Heart right ventricle (tissue), 16 donors: ENCODE measurements around the gene KCTD5. TPM values are rescaled to one million over a fixed set of nuclear protein-coding genes. Genes with fewer than 3 reads are reported as not detected.

Experiments
- ATAC-seq, 8 donors: fragments of 200-7000 bp; cut with Tn5 transposase; one replicate each; pipeline ENCODE4 v1.9.1; 2020; ENCODE audit warnings: mild to moderate bottlenecking in 8 of 8, moderate library complexity in 8 of 8, moderate number of reproducible peaks in 1 of 8
- DNase-seq, 2 donors: peaks; one replicate each; pipeline ENCODE4 v3.0.0-alpha.2; 2020
- H3K27ac ChIP-seq, 10 donors: fragments of 200-600 bp; sonication (generic) in 2 of 10; one replicate each; pipeline versions ENCODE4 v1.5.0 to v1.8.0; 2020 to 2022; ENCODE audit warnings: mild to moderate bottlenecking in 3 of 10
- H3K27me3 ChIP-seq, 7 donors: fragments of 200-600 bp; one replicate each; pipeline ENCODE4 v1.8.0; 2021 to 2022; ENCODE audit warnings: mild to moderate bottlenecking in 2 of 7
- H3K36me3 ChIP-seq, 9 donors: fragments of 200-600 bp; sonication (generic) in 1 of 9; one replicate each; pipeline versions ENCODE4 v1.5.0 to v1.8.0; 2020 to 2022; ENCODE audit warnings: mild to moderate bottlenecking in 2 of 9
- H3K4me1 ChIP-seq, 9 donors: fragments of 200-600 bp; sonication (generic) in 1 of 9; one replicate each; pipeline versions ENCODE4 v1.5.0 to v1.8.0; 2020 to 2022; ENCODE audit warnings: mild to moderate bottlenecking in 4 of 9
- H3K4me3 ChIP-seq, 10 donors: fragments of 200-600 bp; sonication (generic) in 2 of 10; one replicate each; pipeline versions ENCODE4 v1.5.0 to v1.8.0; 2020 to 2022; ENCODE audit warnings: mild to moderate bottlenecking in 7 of 10, moderate library complexity in 2 of 10
- H3K9me3 ChIP-seq, 11 donors: fragments of 200-600 bp in 10 of 11; sonication (generic) in 2 of 11; one replicate each; pipeline versions ENCODE4 v1.5.0 to v1.8.0; 2013 to 2022; ENCODE audit warnings: mild to moderate bottlenecking in 2 of 11, control low read depth in 1 of 11, moderate library complexity in 1 of 11
- CTCF ChIP-seq, 9 donors: fragments of 200-600 bp; sonication (generic) in 2 of 9; IDR thresholded peaks; one replicate each; pipeline versions ENCODE4 v1.5.0 to v1.8.0; 2021 to 2022; ENCODE audit warnings: antibody characterized with exemption in 9 of 9, mild to moderate bottlenecking in 5 of 9, moderate library complexity in 1 of 9
- WGBS, 2 donors: extraction: QIAGEN DNeasy Blood & Tissue Kit; methylation state at CpG; one replicate each; pipeline ENCODE4 v1.1.7; 2013; ENCODE audit warnings: inconsistent platforms in 1 of 2; 5-methylcytosine and 5-hydroxymethylcytosine counted together
- intact Hi-C, 10 donors: fragments of 100-400 bp; cut with DNase I; formaldehyde crosslinking; loops; one replicate each; pipeline versions ENCODE4 v1.11.1 to v1.14.2; 2022
- polyA plus RNA-seq, 2 donors: library from polyadenylated mRNA; stranded (reverse); fragments of 200-250 nt; gene quantifications; one replicate each; pipeline ENCODE4 v1.2.3, GENCODE V29; 2013
- total RNA-seq, 10 donors: library from RNA; stranded (reverse); fragmentation: NEBNext Ultra II Directional in 3 of 10; extraction: Animal tissue kit (Norgen Biotek cat#: 25700) in 3 of 10; gene quantifications; one replicate each; pipeline versions ENCODE4 v1.2.1 to v1.2.4, GENCODE V29; 2021 to 2023
- donor health status: Arrhythmogenic right ventricular cardiomyopathy.
- donor health status: ischemic (EF 13 %, LVEDD 7.1; RV severe dilation, severe dysfunction).
- donor health status: healthy with polysubstance abuse.
- donor health status: DM: no; HTN: yes; CAD: no.
- donor health status: DM: no; HTN: no; CAD: no.
- donor health status: ischemic (EF 25% LVEDD 6.9; RV normal size, moderate dysfunction).
- donor health status: ischemic (EF 25% LVEDD 5.7; RV mildly dilated, moderate dysfunction).
- donor health status: healthy.
- donor health status: DM: yes; HTN: yes; CAD: no.
- donor health status: Ischemic cardiomyopathy.
- donor health status: ischemic (EF 35%, LVEDD 5.7; RV mildly dilated, moderate dysfunction).
- donor health status: nonischemic (EF 11% LVEDD 7.7; RV severe dilation, severe dysfunction).
- donor health status: DM: yes; HTN: yes; CAD: no.
- donor health status: PGD.
- donor health status: ischemic (EF 29% LVEDD 5.4; RV normal size, mild dysfunction).
- donor health status: nonischemic (EF 23%, LVEDD 6.1; RV moderate dilation, normal function).

Gene KCTD5
- total and polyA plus RNA-seq, 12 donors, result 8.5 to 22.4 (median 11.6) TPM

DNA sequence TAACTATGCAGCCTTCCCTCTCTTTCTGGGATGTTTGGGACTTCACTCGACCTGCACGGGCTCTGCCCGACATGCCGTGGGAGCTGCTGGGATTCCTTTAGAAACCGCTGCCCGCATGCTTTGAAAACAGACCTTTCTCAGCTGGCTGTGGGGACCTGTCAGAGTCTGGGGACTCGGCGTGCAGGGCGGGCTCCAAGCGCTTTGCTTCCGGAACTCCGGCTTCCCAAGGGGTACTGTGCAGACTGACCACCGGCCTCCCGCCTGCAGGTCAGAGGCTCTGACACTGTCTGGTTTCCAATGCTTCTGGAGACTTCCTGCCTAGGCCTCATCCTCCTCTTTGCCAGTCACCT lies 25.9 kb downstream of the KCTD5 start:
- intact Hi-C loops, result no loop called here
- ATAC-seq (no peak), DNase-seq (no peak)
- Histone ChIP-seq H3K4me1 (peaks cover 0 to 17% (median 11%) of the 10 kb centered on the region in 9 donors), H3K9me3 (no peaks in the 10 kb centered on the region), H3K4me3 (no peak overlapping the region), H3K27me3 (no peaks in the 10 kb centered on the region), H3K36me3 (peaks cover 0 to 69% (median 16%) of the 10 kb centered on the region in 9 donors), H3K27ac (no peak overlapping the region)
- WGBS, 2 donors, result 91 to 93% methylated on average over 14 of the region's 14 CpGs
- TF ChIP-seq CTCF (IDR thresholded peaks at IDR 0.05), result no peak

DNA sequence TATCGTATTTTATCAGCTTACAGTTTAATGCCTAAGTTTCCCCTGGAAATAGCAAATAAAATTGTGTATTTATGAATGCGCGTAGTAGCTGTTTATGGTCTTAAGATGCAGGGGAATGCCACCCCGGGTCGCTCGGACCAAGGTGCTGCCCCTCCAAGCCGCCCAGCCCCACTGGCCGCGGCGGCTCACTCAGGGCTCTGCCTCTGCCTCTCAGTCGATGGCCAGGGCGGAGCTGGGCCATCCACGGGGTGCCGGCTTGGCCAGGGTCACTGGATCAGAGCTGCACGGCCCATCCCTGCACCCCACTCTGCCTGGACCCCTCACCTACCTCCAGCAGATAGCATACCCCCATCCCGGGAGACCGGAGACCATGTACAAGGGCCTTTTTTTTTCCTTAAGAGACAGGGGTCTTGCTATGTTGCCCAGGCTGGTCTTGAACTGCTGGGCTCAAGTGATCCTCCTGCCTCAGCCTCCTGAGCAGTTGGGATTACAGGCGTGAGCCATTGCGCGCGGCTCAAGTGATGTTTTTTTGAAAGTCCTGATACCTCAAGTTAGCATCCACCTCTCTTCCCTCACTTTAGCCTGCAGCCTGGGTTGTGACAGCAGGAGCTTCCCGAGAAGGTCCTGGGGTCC lies 26.7 kb downstream of the KCTD5 start:
- H3K27ac ChIP-seq, result no peak overlapping the region
- ATAC-seq, result no peak
- DNase-seq, result no peak
- H3K4me1 ChIP-seq, result peaks cover 0 to 11% (median 5%) of the 10 kb centered on the region in 9 donors
- 96% methylated on average over 22 of the region's 22 CpGs for WGBS, 2 donors
- H3K36me3 ChIP-seq, result peaks cover 0 to 61% (median 16%) of the 10 kb centered on the region in 9 donors
- no peaks in the 10 kb centered on the region for H3K27me3 ChIP-seq
- intact Hi-C loops, result no loop called here
- TF ChIP-seq CTCF (IDR thresholded peaks at IDR 0.05), result no peak
- no peaks in the 10 kb centered on the region for H3K9me3 ChIP-seq
- H3K4me3 ChIP-seq, result no peak overlapping the region

- ATAC-seq (no peak), DNase-seq (no peak)
- TF ChIP-seq CTCF (IDR thresholded peaks at IDR 0.05), result no peak
- H3K4me1 ChIP-seq, result peaks cover 0 to 6% (median under 1%) of the 10 kb centered on the region in 9 donors
- peaks cover 0 to 56% (median 15%) of the 10 kb centered on the region in 9 donors for H3K36me3 ChIP-seq
- intact Hi-C loops, result no loop called here
- H3K9me3 ChIP-seq, result no peaks in the 10 kb centered on the region
- H3K4me3 ChIP-seq, result no peak overlapping the region
- no peak overlapping the region for H3K27ac ChIP-seq
- WGBS, 2 donors, result 93 to 95% methylated on average over 10 of the region's 10 CpGs
- no peaks in the 10 kb centered on the region for H3K27me3 ChIP-seq
Measured at GRCh38 chr16:2709588-2709984, 27.3 kb downstream of the KCTD5 start.

DNA sequence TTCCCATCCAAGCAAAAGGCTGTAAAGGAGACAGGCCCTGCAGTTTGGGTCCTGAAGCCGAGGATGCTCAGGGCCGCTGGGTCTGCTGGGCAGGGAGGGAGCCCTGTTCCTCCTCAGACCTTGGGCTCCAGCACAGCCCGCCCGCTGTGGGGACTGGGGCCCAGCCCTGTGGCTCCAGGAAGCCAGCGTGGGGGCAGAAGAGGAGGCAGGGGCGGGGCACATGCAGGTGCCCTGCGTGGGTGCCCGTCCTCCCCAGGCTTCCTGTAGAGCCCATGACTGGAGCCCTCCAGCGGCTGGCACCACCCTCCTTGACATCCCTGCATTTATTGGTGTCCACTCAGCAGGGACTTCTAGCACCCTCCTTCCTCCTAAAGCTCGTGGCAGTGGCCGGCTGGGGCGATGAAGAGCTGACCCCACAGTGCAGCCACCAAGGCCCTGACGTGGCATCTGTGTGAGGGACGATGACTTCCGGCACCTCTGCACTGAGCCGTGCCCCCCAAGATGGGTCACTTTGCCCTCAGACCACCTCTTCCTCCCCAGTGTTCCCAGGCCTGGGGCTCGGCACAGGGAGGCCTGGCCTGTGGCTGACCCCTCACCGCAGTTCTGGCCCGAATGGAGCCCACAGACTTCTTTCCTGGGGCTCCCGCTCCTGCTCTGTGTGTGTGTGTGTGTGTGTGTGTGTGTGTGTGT lies 27.8 kb downstream of the KCTD5 start:
- intact Hi-C loops, result no loop called here
- no peak overlapping the region for H3K4me3 ChIP-seq
- H3K9me3 ChIP-seq, result no peaks in the 10 kb centered on the region
- no peak for ATAC-seq
- no peak for DNase-seq
- no peak for TF ChIP-seq CTCF (IDR thresholded peaks at IDR 0.05)
- H3K27ac ChIP-seq, result no peak overlapping the region
- H3K27me3 ChIP-seq, result no peaks in the 10 kb centered on the region
- 88% methylated on average over 20 of the region's 20 CpGs for WGBS, 2 donors
- peaks cover 0 to 2% (median 0%) of the 10 kb centered on the region in 9 donors for H3K4me1 ChIP-seq
- H3K36me3 ChIP-seq, result peaks cover 0 to 50% (median 14%) of the 10 kb centered on the region in 9 donors
